GM19463 (cell line): Measurements from ENCODE around the gene TRABD.

Source experiments
- ATAC-seq: cut with Tn5 transposase; IDR thresholded peaks from one replicate; pipeline ENCODE4 v1.9.1; 2021; ENCODE audit warnings: mild to moderate bottlenecking, moderate library complexity; ENCODE audit not compliant: unreplicated experiment

TRABD gene

DNA sequence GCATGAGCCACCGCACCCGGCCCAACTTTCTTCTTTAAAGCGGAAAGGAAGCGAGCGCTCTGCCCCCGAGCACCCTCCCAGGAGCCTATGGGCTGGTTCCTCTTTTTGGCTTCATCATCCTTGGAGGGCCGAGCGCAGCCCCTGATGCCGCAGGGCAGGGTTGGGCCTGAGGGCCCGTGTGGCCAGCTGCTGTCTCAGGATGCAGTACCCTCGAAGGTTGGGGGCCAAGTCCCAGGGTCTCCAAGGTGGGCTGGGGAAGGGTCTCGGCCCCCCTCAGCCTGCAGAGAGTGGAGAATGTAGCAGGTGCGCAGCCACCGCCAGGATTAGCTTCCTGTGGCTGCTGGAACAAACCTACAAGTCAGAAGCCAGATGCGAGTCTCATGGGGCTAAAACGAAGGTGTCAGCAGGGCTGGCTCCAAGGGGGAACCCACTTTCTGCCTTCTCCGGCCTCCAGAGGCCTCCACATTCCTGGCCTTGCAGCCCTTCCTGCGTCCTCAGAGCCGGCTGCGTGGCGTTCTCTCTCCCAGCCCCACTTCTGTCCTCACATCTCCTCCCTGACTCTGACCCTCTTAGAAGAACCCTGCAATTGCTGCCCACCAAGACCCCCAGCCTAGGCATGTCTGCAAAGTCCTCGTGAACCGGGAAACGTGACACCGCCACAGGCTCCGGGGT is 12.3 kb upstream of the TRABD start:
- no peak for ATAC-seq

DNA sequence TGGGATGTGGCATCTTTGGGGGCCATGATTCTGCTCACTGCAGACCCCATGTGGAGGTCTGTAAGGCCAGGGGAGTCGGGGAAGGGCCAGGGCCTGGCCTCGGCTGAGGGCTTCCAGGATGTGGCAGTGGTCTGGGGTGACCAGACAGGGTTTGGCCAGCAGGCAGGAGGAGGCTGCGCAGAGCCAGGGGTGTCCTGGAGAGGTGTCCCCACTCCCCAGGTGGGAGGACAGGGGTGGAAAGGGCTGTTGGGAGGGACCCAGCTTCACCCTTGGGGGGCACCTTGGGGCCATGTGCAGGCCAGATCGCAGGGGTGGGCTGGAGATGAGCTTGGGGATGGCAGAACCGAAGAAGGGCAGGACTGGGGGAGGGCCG is 11.7 kb upstream of the TRABD start:
- no peak for ATAC-seq

DNA sequence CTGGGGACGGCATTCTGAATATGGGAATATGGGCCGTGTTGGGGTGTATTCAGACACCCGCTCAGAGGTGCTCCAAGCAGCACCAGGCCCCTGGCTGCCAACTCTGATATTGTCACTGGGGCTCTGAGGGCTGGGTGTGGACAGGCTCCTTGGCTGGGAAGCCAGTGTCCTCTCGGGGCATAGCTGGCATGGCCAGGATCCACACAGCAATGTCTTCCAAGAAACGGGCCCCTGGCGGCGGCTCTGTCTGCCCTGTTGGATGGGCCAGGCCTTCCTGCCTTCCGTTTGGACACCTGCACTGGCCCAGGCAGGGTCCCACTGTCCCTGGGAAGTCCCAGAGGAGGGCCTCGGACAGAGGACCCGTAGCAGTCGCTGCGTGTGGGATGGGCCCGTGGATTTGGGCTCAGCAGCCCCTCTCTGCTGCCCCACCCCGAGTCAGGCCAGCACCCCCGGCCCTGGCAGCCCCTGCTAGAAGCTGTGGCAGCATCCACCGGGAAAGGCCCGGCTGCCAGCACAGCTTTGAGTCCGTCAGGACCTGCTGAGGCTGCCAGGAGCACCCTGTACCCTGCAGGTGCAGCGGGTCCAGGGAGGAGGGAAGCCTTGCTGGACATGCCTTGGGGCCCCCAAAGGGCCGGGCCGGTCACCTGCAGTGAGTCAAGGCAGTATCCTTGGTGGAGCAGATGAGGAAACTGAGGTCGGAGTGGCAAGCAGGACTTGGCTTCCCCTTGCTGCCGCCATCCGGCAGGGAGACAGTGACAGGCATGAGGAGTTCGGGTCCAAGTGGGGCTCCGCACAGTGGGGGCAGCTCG is 11.1 kb upstream of the TRABD start:
- ATAC-seq, result no peak

DNA sequence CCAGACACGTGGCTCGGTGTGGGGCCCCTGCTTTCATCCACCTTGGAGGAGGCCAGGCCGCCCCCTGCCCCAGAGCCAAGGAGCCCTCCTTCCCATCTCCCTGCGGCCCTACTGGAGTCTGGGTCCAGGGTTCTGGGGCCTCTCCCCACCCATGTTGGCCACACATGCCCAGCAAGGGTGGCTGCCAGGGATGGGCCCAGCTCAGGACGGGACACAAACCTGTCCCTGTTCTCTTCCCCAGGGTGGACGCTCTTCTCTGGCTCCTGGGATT is 10.6 kb upstream of the TRABD start:
- ATAC-seq, result no peak

DNA sequence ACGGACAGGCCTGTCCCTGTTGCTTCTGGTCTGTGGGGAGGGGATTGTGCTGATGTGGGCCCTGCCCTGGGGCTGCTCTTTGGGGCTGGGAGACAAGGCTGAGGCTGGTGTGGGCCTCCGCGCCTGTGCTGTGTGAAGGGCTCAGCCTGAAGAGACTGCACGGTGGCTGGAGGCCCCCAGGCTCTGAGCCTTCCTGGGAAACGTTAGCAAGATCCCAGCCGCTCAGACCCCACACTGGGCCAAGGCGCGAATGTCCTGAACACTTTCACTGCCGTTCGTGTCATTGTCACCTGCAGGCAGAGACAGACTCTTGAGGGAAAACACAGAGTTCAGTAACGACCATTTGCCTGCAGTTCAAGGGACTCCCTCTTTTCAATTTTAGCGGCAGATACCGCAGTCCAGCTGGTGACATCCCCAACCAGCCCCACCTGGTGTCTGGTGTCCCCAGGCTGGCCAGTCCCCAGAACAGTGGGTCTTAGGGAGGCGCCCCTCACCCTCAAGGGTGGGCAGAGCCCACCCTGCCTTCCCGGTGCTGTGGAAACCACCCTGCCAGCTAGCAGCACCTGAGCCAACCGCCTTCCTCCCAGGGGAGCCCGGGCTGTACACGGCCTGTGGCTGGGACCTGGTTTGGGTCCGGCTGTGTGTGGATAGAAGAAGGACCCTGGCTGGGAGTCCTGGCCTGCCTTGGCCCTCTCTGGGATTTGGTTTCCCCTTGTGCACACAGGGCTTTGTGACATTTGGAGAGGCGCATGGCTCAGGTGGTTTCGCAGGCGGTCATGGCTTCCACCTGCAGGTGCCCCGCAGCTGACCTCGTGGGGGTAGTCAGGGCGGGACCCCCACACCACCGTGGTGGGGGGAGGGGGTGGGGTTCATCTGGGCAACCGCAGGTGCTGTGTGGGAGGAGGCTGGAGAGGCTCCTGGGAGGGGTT is 9.5 kb upstream of the TRABD start:
- ATAC-seq, result no peak

DNA sequence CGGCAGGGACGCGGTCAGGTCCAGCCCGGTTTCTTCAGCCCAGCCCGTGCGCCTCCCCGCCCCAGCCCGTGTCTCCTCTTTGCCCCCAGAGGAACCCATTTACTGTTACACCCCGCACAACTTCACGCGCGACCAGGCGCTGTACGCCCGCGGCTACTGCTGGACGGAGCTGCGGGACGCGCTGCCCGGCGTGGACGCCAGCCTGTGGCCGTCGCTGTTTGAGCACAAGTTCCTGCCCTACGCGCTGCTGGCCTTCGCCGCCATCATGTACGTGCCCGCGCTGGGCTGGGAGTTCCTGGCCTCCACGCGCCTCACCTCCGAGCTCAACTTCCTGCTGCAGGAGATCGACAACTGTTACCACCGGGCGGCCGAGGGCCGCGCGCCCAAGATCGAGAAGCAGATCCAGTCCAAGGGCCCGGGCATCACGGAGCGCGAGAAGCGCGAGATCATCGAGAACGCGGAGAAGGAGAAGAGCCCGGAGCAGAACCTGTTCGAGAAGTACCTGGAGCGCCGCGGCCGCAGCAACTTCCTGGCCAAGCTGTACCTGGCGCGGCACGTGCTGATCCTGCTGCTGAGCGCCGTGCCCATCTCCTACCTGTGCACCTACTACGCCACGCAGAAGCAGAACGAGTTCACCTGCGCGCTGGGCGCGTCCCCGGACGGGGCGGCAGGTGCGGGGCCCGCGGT is 8.7 kb upstream of the TRABD start:
- no peak for ATAC-seq

DNA sequence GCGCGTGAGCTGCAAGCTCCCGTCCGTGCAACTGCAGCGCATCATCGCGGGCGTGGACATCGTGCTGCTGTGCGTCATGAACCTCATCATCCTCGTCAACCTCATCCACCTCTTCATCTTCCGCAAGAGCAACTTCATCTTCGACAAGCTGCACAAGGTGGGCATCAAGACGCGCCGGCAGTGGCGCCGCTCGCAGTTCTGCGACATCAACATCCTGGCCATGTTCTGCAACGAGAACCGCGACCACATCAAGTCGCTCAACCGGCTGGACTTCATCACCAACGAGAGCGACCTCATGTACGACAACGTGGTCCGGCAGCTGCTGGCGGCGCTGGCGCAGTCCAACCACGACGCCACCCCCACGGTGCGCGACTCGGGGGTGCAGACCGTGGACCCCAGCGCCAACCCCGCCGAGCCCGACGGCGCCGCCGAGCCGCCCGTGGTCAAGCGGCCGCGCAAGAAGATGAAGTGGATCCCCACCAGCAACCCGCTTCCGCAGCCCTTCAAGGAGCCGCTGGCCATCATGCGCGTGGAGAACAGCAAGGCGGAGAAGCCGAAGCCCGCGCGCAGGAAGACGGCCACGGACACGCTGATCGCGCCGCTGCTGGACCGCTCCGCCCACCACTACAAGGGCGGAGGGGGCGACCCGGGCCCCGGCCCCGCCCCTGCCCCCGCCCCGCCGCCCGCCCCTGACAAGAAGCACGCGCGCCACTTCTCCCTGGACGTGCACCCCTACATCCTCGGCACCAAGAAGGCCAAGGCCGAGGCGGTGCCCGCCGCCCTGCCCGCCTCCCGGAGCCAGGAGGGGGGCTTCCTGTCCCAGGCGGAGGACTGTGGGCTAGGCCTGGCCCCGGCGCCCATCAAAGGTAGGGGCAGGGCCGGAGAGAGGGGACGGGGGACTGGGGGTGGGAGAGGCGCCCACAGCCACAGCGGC is 7.9 kb upstream of the TRABD start:
- ATAC-seq, result no peak

DNA sequence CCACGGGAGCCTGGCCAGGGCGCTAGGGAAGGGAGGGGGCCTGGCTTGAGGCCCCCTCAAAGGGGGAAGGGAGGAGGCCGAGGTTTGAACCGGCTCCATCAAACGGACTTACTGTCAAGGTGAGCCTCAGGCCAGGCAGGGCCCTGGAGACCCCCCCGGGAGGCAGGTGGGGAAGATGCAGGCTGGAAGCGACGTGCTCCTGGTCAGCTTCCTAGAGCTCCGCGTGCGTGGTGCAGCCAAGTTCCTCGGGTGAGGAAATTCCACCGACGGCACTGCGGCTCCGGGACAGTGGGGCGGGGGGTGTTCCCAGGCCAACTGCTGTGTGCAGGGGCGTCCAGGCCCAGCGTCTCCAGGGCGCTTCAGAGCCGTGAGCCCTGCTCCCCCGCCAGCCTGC is 7.2 kb upstream of the TRABD start:
- no peak for ATAC-seq

DNA sequence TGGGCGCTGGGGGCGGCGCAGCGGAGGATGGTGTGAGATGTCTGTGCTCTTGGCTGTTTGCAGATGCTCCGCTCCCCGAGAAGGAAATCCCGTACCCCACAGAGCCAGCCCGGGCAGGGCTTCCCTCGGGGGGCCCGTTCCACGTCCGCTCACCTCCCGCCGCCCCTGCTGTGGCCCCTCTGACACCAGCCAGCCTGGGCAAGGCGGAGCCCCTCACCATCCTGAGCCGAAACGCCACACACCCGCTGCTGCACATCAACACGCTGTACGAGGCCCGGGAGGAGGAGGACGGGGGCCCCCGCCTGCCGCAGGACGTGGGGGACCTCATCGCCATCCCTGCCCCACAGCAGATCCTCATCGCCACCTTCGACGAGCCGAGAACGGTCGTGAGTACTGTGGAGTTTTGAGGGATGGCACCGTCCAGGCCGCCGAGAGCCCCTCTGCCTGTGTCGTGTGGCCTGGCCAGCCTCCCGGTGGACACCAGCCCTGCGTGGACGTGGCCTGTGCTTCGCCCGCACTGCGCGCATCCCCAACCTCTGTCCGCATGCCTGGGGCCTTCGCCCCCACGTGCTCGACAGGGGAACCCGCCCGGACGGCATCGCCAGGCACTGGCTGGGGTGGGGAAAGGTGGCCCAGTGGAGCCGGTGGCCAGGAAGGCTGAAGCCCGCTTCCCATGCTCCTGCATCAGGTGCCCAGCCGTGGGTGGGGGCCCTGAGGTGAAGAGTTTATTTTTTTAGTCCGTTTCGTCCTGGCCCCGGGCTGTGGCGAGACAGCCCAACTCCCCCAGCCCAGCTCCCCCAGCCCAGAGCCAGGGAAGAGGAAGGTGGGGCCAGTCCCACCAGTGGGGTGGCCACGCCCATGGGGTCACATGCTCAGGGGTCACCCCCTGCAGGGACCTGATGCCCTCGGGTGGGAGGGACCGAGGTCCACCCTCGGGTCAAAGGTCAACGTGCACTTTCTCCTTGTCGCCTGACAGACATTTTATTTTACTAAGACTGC is 6.5 kb upstream of the TRABD start:
- ATAC-seq, result no peak

DNA sequence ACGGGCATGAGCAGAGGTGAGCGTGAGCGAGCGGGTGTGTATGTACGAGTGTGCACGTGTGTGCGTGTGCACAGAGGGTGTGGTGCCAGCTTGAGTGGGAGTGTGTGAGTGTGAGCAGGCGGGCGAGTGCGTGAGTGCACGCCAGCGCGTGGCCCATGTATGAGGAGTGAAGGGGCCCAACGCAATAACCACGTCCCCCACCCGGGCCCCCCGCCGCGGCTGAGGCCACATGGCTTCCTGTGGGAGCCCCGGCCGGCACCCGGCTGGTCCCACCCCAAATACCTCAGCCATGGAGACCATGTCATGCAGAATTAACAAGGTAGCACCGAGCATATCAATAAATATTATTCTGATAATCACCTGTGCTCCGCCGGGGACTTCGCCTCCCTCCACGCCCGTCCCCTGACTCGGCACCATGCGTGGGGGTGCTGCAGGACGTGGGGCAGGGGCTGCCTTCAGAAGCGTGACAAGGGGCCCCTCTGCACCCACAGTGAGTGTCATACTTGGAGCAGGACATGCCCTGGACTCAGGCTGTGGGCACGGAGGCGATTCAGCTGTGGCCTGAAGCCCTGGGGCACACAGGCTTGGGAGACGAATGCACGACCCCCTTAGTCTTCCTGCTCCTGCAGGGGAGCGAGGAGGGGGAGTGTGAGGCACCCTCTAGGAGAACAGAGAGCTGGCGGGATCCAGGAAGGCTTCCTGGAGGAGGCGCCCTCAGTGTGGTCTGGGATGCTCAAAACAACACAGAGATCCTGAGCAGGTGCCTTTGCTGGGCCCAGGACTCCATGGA is 5.6 kb upstream of the TRABD start:
- no peak for ATAC-seq

DNA sequence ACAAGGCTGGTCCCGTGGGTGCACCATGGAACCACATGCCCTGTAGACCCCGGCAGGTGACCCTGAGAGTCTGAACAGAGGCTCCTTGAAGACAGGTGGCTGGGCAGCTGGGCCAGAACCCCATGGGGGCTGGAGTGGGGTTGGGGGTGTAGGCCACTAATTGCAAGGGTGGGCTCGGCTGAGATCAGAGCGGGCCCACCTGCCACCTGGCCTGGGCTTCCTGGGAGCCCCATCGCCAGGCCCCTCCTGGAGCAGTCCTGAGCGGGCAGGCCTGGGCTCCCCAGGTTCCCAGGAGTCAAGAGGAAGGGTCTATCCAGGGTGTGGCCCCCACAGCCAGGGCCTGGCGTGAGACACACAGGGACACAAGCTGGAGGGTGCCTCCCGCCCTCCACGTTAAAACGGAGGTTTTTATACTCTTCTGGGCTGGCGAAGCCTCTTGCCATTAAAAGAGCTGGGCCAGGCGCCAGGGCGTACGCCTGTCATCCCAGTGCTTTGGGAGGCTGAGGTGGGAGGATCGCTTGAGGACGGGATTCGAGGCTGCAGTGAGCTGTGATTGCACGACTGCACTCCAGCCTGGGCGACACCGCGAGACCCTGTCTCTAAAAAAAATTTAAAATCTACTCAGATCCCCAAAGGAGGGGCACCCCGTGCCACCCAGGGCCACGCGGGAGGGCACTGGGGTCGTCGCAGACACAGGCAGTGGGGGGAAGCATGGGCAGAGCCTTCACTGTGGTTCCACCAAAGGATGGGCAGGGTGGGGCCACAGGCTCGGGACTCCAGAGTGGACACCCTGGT is 4.8 kb upstream of the TRABD start:
- ATAC-seq, result no peak

DNA sequence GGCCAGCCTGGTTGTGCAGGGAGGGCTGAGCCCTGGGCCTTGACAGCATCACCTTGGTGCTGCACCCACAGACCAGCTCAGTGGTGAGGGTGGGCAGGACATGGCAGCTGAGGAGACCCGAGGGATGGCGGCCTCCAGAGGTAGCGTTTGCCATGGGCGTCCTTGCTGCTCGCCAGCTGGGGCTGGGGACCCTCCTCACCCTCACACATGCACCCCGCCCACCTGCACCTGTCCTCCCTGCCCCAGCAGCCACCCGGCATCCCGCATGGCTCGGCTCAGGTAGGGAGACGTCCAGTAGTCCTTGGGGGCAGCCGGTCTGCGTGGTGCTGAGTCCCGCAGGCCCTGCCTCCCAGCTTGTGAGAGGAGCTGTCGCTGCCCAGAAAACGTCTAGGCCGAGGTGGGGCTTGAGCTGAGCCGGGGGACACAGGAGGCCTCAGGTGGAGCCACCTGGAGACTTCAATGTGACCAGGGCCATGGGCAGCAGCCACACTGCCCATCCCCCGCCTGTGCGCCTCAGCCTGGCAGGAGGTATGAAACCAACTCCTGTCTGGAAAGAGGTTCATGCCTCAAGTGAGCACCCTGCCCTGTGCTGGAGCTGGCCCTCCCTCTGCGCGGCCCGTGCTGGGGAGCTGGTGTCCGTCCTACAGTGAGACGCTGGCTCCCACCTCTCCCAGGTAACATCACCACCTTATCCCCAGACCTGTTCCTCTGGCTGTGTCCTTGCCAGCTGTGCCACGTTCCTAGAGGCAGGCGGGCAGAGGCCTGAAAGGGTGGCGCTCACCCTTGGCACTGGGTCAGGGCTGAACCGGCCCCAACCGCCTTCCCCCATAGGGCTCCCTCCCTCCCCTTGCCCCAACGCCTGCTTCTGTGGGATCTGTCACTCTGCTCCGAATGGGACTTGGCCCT is 3.3 kb upstream of the TRABD start:
- no peak for ATAC-seq

DNA sequence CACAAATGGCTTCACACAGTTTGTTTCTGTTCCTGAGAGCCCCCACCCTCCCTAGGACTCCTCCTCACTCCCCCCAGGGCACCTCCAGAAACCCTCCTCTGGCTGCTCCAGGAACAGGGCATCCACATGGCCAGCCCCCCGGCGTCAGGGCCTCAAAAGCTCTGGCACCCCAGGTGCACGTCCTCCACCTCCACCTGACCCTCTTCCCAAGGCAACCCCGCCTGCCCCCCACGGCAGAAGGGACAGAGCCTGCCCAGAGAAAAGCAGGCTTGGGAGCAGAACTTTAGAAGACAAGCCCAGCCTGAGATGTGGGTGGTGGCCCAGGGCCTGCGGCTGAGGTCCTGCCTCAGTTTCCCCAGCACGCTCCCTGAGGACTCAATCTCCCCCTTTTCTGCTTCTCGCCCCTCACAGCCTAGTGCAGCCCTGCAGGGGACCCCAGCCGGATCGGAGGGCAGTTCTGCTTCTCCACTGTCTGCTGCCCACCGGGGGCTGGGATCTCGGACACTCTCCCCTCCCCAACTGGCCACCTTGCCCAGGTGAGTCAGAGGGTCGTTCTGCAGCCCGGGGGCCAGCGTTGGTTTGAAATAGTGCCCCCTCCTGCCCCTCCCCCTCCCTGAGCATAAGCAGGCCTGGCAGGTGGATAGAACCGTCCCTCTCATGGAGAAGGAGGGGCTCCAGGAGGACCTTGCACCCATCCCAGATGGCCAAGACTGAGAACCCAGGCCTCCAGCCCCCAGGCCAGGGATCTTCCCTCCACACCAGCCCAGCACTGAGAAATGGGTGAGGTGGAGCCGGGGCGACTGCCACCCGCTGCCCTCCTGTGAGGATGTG is 2.4 kb upstream of the TRABD start:
- ATAC-seq, result no peak

DNA sequence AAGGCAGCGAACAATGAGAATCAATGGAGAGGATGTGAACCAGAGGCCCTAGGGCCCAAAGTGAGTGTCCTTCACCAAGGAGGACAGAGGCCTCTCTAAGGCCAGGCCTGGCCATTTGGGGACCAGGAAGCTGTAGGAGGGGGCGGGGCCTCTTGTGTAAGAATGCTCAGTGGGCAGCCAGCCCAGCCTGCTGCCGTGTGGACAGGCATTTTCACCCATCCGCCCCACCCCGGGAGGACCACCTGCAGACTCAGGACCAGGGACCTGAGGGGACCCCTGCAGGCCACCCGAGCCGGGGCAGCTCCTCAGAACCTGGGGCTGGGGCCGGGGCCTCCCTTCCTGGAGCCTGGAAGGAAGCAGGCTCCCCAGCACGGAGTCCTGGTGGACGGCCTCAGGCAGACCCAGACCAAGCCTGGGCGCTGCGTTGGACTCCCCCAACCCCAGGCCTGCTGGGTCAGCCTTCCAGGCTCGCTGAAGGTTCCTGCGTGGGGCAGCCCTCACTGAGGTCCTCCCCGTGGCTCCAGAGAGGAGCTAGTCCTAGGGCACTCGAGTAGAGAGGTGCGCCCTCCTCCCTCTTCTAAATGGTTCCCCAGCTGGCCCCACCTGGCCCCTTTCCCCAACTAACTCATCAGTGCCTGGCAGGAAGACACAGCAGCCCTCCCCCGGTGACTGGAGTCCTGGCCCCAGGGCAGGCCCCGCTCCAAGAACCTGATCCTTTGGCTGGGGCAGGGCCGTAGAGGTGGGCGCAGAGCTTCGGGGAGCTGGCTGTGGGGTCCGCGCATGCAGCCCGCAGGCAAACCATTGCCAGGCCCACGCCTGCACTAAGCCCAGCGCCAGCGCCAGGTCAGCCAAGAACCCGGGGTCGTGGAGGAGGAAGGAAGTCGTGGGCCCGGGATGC is 1.5 kb upstream of the TRABD start:
- no peak for ATAC-seq
